ENCODE measurements around the gene CD2AP.
A peak's percentile ranks its signal among the peaks of the same experiment; 100 is the strongest.

CD2AP gene

GRCh38 chr6:47489995-47490394, 12.4 kb downstream of the CD2AP start:
- no peak for DNase-seq (ENCODE audit: insufficient read length, low spot score)
- TF ChIP-seq POLR2AphosphoS5 (IDR thresholded peaks at IDR 0.05; ENCODE audit: low read depth, low read length): no peak
- no peak for TF ChIP-seq SPI1 (IDR thresholded peaks at IDR 0.05; ENCODE audit: low read depth, low read length)
- no peak for TF ChIP-seq POU2F2 (IDR thresholded peaks at IDR 0.05; ENCODE audit: low read depth, low read length)
- TF ChIP-seq PAX5 (IDR thresholded peaks at IDR 0.05; ENCODE audit: insufficient read depth, low read length, severe bottlenecking): no peak
- no peak for TF ChIP-seq POLR2A (IDR thresholded peaks at IDR 0.05; ENCODE audit: low read depth, low read length)
- no peak for FAIRE-seq

GRCh38 chr6:47490676-47491075, 13.1 kb downstream of the CD2AP start:
- no peak for DNase-seq (ENCODE audit: insufficient read length, low spot score)
- no peak for TF ChIP-seq SPI1 (IDR thresholded peaks at IDR 0.05; ENCODE audit: low read depth, low read length)
- no peak for TF ChIP-seq POLR2A (IDR thresholded peaks at IDR 0.05; ENCODE audit: low read depth, low read length)
- no peak for TF ChIP-seq POU2F2 (IDR thresholded peaks at IDR 0.05; ENCODE audit: low read depth, low read length)
- no peak for TF ChIP-seq PAX5 (IDR thresholded peaks at IDR 0.05; ENCODE audit: insufficient read depth, low read length, severe bottlenecking)
- no peak for TF ChIP-seq POLR2AphosphoS5 (IDR thresholded peaks at IDR 0.05; ENCODE audit: low read depth, low read length)
- no peak for TF ChIP-seq TAF1 (IDR thresholded peaks at IDR 0.05; ENCODE audit: low read depth, low read length)
- FAIRE-seq: no peak

- DNase-seq (ENCODE audit: insufficient read length, low spot score) (no peak), FAIRE-seq (peak; percentile 45)
- TF ChIP-seq PAX5 (IDR thresholded peaks at IDR 0.05; ENCODE audit: insufficient read depth, low read length, severe bottlenecking): no peak
- TF ChIP-seq POU2F2 (IDR thresholded peaks at IDR 0.05; ENCODE audit: low read depth, low read length): no peak
- no peak for TF ChIP-seq POLR2A (IDR thresholded peaks at IDR 0.05; ENCODE audit: low read depth, low read length)
- no peak for TF ChIP-seq TAF1 (IDR thresholded peaks at IDR 0.05; ENCODE audit: low read depth, low read length)
- TF ChIP-seq SPI1 (IDR thresholded peaks at IDR 0.05; ENCODE audit: low read depth, low read length): no peak
- TF ChIP-seq POLR2AphosphoS5 (IDR thresholded peaks at IDR 0.05; ENCODE audit: low read depth, low read length): no peak
Observed at GRCh38 chr6:47492355-47492754, 14.8 kb downstream of the CD2AP start.

GRCh38 chr6:47495207-47495606, 17.6 kb downstream of the CD2AP start:
- FAIRE-seq (no peak), DNase-seq (ENCODE audit: insufficient read length, low spot score) (no peak)

GRCh38 chr6:47495954-47496545, 18.5 kb downstream of the CD2AP start:
- no peak for FAIRE-seq
- no peak for TF ChIP-seq PAX5 (IDR thresholded peaks at IDR 0.05; ENCODE audit: insufficient read depth, low read length, severe bottlenecking)
- TF ChIP-seq POLR2AphosphoS5 (IDR thresholded peaks at IDR 0.05; ENCODE audit: low read depth, low read length): no peak
- TF ChIP-seq TAF1 (IDR thresholded peaks at IDR 0.05; ENCODE audit: low read depth, low read length): no peak
- TF ChIP-seq POLR2A (IDR thresholded peaks at IDR 0.05; ENCODE audit: low read depth, low read length): no peak
- no peak for TF ChIP-seq SPI1 (IDR thresholded peaks at IDR 0.05; ENCODE audit: low read depth, low read length)
- TF ChIP-seq POU2F2 (IDR thresholded peaks at IDR 0.05; ENCODE audit: low read depth, low read length): no peak
- DNase-seq (ENCODE audit: insufficient read length, low spot score): no peak

More at GRCh38 chr6:47495207-47495606, 17.6 kb downstream of the CD2AP start:
- no peak for TF ChIP-seq PAX5 (IDR thresholded peaks at IDR 0.05; ENCODE audit: insufficient read depth, low read length, severe bottlenecking)
- no peak for TF ChIP-seq SPI1 (IDR thresholded peaks at IDR 0.05; ENCODE audit: low read depth, low read length)
- no peak for TF ChIP-seq POLR2A (IDR thresholded peaks at IDR 0.05; ENCODE audit: low read depth, low read length)
- no peak for TF ChIP-seq POU2F2 (IDR thresholded peaks at IDR 0.05; ENCODE audit: low read depth, low read length)

- FAIRE-seq (no peak), DNase-seq (ENCODE audit: insufficient read length, low spot score) (no peak)
- no peak for TF ChIP-seq SPI1 (IDR thresholded peaks at IDR 0.05; ENCODE audit: low read depth, low read length)
- no peak for TF ChIP-seq TAF1 (IDR thresholded peaks at IDR 0.05; ENCODE audit: low read depth, low read length)
- TF ChIP-seq POLR2A (IDR thresholded peaks at IDR 0.05; ENCODE audit: low read depth, low read length): no peak
- no peak for TF ChIP-seq PAX5 (IDR thresholded peaks at IDR 0.05; ENCODE audit: insufficient read depth, low read length, severe bottlenecking)
- TF ChIP-seq POLR2AphosphoS5 (IDR thresholded peaks at IDR 0.05; ENCODE audit: low read depth, low read length): no peak
Observed at GRCh38 chr6:47496935-47497579, 19.5 kb downstream of the CD2AP start.

GRCh38 chr6:47502920-47503319, 25.3 kb downstream of the CD2AP start:
- TF ChIP-seq PAX5 (IDR thresholded peaks at IDR 0.05; ENCODE audit: insufficient read depth, low read length, severe bottlenecking): no peak
- TF ChIP-seq POLR2AphosphoS5 (IDR thresholded peaks at IDR 0.05; ENCODE audit: low read depth, low read length): no peak
- TF ChIP-seq POLR2A (IDR thresholded peaks at IDR 0.05; ENCODE audit: low read depth, low read length): no peak
- no peak for TF ChIP-seq POU2F2 (IDR thresholded peaks at IDR 0.05; ENCODE audit: low read depth, low read length)
- no peak for TF ChIP-seq SPI1 (IDR thresholded peaks at IDR 0.05; ENCODE audit: low read depth, low read length)
- no peak for TF ChIP-seq TAF1 (IDR thresholded peaks at IDR 0.05; ENCODE audit: low read depth, low read length)
- no peak for FAIRE-seq
- no peak for DNase-seq (ENCODE audit: insufficient read length, low spot score)

GRCh38 chr6:47509937-47510336, 32.3 kb downstream of the CD2AP start:
- FAIRE-seq: no peak
- no peak for DNase-seq (ENCODE audit: insufficient read length, low spot score)
- no peak for TF ChIP-seq PAX5 (IDR thresholded peaks at IDR 0.05; ENCODE audit: insufficient read depth, low read length, severe bottlenecking)
- no peak for TF ChIP-seq TAF1 (IDR thresholded peaks at IDR 0.05; ENCODE audit: low read depth, low read length)
- TF ChIP-seq POLR2AphosphoS5 (IDR thresholded peaks at IDR 0.05; ENCODE audit: low read depth, low read length): no peak
- no peak for TF ChIP-seq POLR2A (IDR thresholded peaks at IDR 0.05; ENCODE audit: low read depth, low read length)
- TF ChIP-seq POU2F2 (IDR thresholded peaks at IDR 0.05; ENCODE audit: low read depth, low read length): no peak
- TF ChIP-seq SPI1 (IDR thresholded peaks at IDR 0.05; ENCODE audit: low read depth, low read length): no peak

GRCh38 chr6:47512872-47513271, 35.3 kb downstream of the CD2AP start:
- no peak for FAIRE-seq
- no peak for TF ChIP-seq SPI1 (IDR thresholded peaks at IDR 0.05; ENCODE audit: low read depth, low read length)
- no peak for TF ChIP-seq POU2F2 (IDR thresholded peaks at IDR 0.05; ENCODE audit: low read depth, low read length)
- TF ChIP-seq PAX5 (IDR thresholded peaks at IDR 0.05; ENCODE audit: insufficient read depth, low read length, severe bottlenecking): no peak
- TF ChIP-seq TAF1 (IDR thresholded peaks at IDR 0.05; ENCODE audit: low read depth, low read length): no peak
- no peak for TF ChIP-seq POLR2AphosphoS5 (IDR thresholded peaks at IDR 0.05; ENCODE audit: low read depth, low read length)
- no peak for TF ChIP-seq POLR2A (IDR thresholded peaks at IDR 0.05; ENCODE audit: low read depth, low read length)
- no peak for DNase-seq (ENCODE audit: insufficient read length, low spot score)

Measured in GM12891 (cell line).